SU-DHL-6 (cell line): ENCODE measurements around the gene REM2.

Source experiments
- H2AFZ ChIP-seq: fragments of 200-600 bp; sonication (generic); 2 replicates; pipeline ENCODE4 v1.6.1; 2014; ENCODE audit warnings: low read depth, mild to moderate bottlenecking, moderate library complexity, mixed read lengths, antibody characterized with exemption, low read length; ENCODE audit not compliant: severe bottlenecking
- H3F3A ChIP-seq: fragments of 200-600 bp; shearing (Covaris generic); 2 replicates; pipeline ENCODE4 v1.6.0; 2016; ENCODE audit warnings: antibody characterized with exemption, mild to moderate bottlenecking; ENCODE audit not compliant: insufficient read depth
- H3K27ac ChIP-seq: fragments of 200-600 bp; sonication (generic); 2 replicates; pipeline ENCODE4 v1.5.1; 2016; ENCODE audit warnings: low read depth, mild to moderate bottlenecking, low read length, moderate library complexity, mixed read lengths
- H3K27me3 ChIP-seq: fragments of 200-600 bp; sonication (generic), shearing (Covaris generic); 2 replicates; pipeline ENCODE4 v1.6.0; 2014; ENCODE audit warnings: mild to moderate bottlenecking, low read length
- H3K36me3 ChIP-seq: fragments of 200-600 bp; sonication (generic); 2 replicates; pipeline ENCODE4 v1.6.1; 2014; ENCODE audit warnings: mild to moderate bottlenecking, low read length, mixed read lengths
- H3K4me2 ChIP-seq: fragments of 300-600, 200-600 bp; shearing (Covaris generic), sonication (generic); 2 replicates; pipeline ENCODE4 v1.6.0; 2014; ENCODE audit warnings: low read length, low read depth, mild to moderate bottlenecking; ENCODE audit not compliant: poor library complexity, severe bottlenecking
- H3K4me3 ChIP-seq: fragments of 200-600 bp; sonication (generic); 2 replicates; pipeline ENCODE4 v1.5.1; 2014; ENCODE audit warnings: antibody characterized with exemption, low read length, mild to moderate bottlenecking, mixed read lengths; ENCODE audit not compliant: insufficient read depth, poor library complexity, severe bottlenecking
- H3K79me2 ChIP-seq: fragments of 200-600 bp; sonication (generic); 2 replicates; pipeline ENCODE4 v1.6.1; 2014; ENCODE audit warnings: mild to moderate bottlenecking, low read length, moderate library complexity; ENCODE audit not compliant: insufficient read depth
- H3K9ac ChIP-seq: fragments of 200-600 bp; sonication (generic); 2 replicates; pipeline ENCODE4 v1.7.0; 2014; ENCODE audit warnings: mild to moderate bottlenecking, low read length
- H3K9me2 ChIP-seq: fragments of 200-600 bp; sonication (generic); replicated peaks from 2 replicates; pipeline ENCODE4 v1.6.1; 2014; ENCODE audit warnings: low read length; ENCODE audit not compliant: insufficient read depth
- H3K9me3 ChIP-seq: fragments of 200-600 bp; sonication (generic); 2 replicates; pipeline ENCODE4 v1.6.1; 2014; ENCODE audit warnings: low read length, mixed read lengths; ENCODE audit not compliant: insufficient read depth
- H4K20me1 ChIP-seq: fragments of 200-600 bp; sonication (generic); 2 replicates; pipeline ENCODE4 v1.6.1; 2014; ENCODE audit warnings: low read depth, mild to moderate bottlenecking, antibody characterized with exemption, low read length, moderate library complexity, mixed read lengths
- EZH2phosphoT487 ChIP-seq: fragments of 200-600 bp; sonication (generic), shearing (Covaris generic); conservative IDR thresholded peaks from 2 replicates; pipeline ENCODE4 v1.6.1; 2018; ENCODE audit warnings: mild to moderate bottlenecking, antibody characterized with exemption, low read length, moderate library complexity, mixed read lengths
- TF ChIP-seq, protein P1 (sequence below): fragments of 200-600 bp; sonication (generic); IDR thresholded peaks from one replicate; pipeline ENCODE4 v1.5.1; 2017; ENCODE audit warnings: antibody characterized with exemption, mild to moderate bottlenecking, low read length, moderate library complexity; ENCODE audit not compliant: insufficient read depth, poor library complexity, severe bottlenecking

The REM2 gene

DNA sequence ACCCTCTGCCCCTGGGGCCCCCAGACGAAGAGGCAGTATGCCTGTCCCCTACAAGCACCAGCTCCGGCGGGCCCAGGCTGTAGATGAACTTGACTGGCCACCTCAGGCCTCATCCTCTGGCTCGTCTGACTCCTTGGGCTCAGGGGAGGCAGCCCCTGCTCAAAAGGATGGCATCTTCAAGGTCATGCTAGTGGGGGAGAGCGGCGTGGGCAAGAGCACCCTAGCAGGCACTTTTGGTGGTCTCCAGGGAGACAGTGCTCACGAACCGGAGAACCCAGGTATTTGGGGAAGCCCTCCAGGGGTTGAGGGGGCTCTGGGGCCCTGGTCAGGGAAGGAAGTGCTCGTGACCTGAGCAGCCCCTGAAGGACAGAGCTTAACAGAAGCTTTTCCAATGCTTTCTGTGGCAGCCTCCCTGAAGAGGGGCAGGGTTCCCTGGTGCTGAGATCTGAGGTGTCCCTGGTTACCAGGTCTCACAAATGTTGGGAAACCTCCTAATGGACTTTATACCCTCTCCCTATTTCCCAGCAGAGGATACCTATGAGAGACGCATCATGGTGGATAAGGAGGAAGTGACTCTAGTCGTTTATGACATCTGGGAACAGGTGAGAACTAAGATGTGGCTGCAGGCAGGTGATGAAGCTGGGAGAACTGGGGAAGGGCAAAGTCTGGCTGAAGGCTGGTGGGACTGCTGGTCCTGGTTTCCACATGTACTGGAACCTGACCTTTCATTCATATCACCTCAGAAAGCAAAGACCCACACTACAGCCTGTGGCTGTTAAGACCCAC is 1.9 kb downstream of the REM2 start:
- H2AFZ ChIP-seq = no peak overlapping the region
- H3K79me2 ChIP-seq = no peaks in the 10 kb centered on the region
- H3K4me3 ChIP-seq = no peak overlapping the region
- peaks cover 24% of the 10 kb centered on the region for H3F3A ChIP-seq
- TF ChIP-seq EZH2phosphoT487 = no peak
- TF ChIP-seq, protein P1, sequence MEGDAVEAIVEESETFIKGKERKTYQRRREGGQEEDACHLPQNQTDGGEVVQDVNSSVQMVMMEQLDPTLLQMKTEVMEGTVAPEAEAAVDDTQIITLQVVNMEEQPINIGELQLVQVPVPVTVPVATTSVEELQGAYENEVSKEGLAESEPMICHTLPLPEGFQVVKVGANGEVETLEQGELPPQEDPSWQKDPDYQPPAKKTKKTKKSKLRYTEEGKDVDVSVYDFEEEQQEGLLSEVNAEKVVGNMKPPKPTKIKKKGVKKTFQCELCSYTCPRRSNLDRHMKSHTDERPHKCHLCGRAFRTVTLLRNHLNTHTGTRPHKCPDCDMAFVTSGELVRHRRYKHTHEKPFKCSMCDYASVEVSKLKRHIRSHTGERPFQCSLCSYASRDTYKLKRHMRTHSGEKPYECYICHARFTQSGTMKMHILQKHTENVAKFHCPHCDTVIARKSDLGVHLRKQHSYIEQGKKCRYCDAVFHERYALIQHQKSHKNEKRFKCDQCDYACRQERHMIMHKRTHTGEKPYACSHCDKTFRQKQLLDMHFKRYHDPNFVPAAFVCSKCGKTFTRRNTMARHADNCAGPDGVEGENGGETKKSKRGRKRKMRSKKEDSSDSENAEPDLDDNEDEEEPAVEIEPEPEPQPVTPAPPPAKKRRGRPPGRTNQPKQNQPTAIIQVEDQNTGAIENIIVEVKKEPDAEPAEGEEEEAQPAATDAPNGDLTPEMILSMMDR = no peak
- no peaks in the 10 kb centered on the region for H3K9me2 ChIP-seq
- H3K36me3 ChIP-seq = no peaks in the 10 kb centered on the region
- no peak overlapping the region for H3K9ac ChIP-seq
- H3K27me3 ChIP-seq = no peaks in the 10 kb centered on the region
- H3K9me3 ChIP-seq = no peaks in the 10 kb centered on the region
- no peaks in the 10 kb centered on the region for H4K20me1 ChIP-seq
- H3K4me2 ChIP-seq = no peak overlapping the region
- H3K27ac ChIP-seq = no peak overlapping the region

DNA sequence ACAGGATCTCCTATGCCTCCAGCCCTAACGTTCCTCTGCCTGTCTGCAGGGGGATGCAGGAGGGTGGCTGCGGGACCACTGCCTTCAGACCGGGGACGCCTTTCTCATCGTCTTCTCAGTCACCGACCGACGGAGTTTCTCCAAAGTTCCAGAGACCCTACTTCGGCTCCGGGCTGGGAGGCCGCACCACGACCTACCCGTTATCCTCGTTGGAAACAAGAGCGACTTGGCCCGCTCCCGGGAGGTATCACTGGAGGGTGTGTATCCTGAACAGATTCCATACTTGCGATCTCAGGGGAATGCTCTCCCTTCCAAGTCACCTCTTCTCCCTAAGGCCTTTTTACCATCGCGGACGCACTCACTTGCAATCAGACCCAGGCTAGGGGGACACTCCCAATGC is 3.0 kb downstream of the REM2 start:
- Histone ChIP-seq H4K20me1 (no peaks in the 10 kb centered on the region), H3K79me2 (no peaks in the 10 kb centered on the region), H3K4me2 (peak overlapping the region; percentile 78), H3K9ac (0 out of 2 replicates have a peak overlapping the region, but pooled peaks have one; percentile 50), H3F3A (peaks cover 24% of the 10 kb centered on the region), H2AFZ (no peak overlapping the region), H3K4me3 (no peak overlapping the region), H3K36me3 (no peaks in the 10 kb centered on the region), H3K9me2 (no peaks in the 10 kb centered on the region), H3K27ac (no peak overlapping the region), H3K9me3 (no peaks in the 10 kb centered on the region), H3K27me3 (no peaks in the 10 kb centered on the region)
- TF ChIP-seq, protein P1 = no peak
- TF ChIP-seq EZH2phosphoT487 = no peak

DNA sequence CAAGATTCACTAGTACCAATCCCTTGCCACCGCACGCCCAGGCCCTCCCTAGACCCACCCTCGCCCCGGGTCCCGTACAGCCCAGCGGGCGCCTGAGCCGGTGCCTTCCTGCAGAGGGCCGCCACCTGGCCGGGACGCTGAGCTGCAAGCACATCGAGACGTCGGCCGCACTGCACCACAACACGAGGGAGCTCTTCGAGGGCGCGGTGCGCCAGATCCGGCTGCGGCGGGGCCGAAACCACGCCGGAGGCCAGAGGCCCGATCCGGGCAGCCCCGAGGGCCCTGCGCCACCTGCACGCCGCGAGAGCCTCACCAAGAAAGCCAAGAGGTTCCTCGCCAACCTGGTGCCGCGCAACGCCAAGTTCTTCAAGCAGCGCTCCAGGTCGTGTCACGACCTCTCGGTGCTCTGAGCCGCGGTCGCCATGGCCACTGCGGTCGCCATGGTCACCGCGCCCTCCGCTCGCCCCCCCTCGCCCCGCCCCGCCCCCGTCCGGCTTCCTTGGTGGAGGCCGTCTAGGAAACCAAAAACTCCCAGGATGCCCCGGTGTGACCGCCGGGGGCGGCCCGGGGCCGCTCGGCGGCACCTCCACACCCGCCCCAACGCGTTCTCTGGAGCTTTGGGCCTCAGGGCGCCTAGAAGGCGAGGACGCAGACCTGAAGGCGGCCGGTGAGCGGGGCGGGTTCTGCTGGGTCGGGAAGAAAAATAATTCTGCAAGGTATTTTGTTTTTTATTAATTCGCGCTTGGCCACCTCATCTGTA is 3.7 kb downstream of the REM2 start:
- Histone ChIP-seq H3K9ac (peak overlapping the region; percentile 50), H3K4me3 (peak overlapping the region; percentile 52)

More for the DNA sequence above, 3.7 kb downstream of the REM2 start:
- H3K9me2 ChIP-seq = no peaks in the 10 kb centered on the region
- no peaks in the 10 kb centered on the region for H3K27me3 ChIP-seq
- H3K4me2 ChIP-seq = peak overlapping the region; percentile 78
- H3F3A ChIP-seq = peaks cover 24% of the 10 kb centered on the region
- no peaks in the 10 kb centered on the region for H3K79me2 ChIP-seq
- peak overlapping the region; percentile 86 for H3K27ac ChIP-seq
- no peaks in the 10 kb centered on the region for H3K36me3 ChIP-seq
- no peaks in the 10 kb centered on the region for H4K20me1 ChIP-seq
- TF ChIP-seq, protein P1 = peak; percentile 20
- no peak for TF ChIP-seq EZH2phosphoT487
- H3K9me3 ChIP-seq = no peaks in the 10 kb centered on the region
- peak overlapping the region; percentile 69 for H2AFZ ChIP-seq
